GM23248 (cell line): ENCODE data around the gene FILIP1.

ENCODE experiments used
- EZH2 ChIP-seq: fragments of 200-600 bp; sonication (generic); IDR thresholded peaks from 2 replicates; pipeline ENCODE4 v1.6.1; 2018; ENCODE audit warnings: antibody characterized with exemption, mild to moderate bottlenecking; ENCODE audit not compliant: insufficient read depth, poor library complexity, severe bottlenecking
- EZH2phosphoT487 ChIP-seq: fragments of 200-600 bp; sonication (generic); IDR thresholded peaks from 2 replicates; pipeline ENCODE4 v1.6.1; 2018; ENCODE audit warnings: antibody characterized with exemption, moderate library complexity, mild to moderate bottlenecking, low read depth; ENCODE audit not compliant: insufficient read depth

DNA sequence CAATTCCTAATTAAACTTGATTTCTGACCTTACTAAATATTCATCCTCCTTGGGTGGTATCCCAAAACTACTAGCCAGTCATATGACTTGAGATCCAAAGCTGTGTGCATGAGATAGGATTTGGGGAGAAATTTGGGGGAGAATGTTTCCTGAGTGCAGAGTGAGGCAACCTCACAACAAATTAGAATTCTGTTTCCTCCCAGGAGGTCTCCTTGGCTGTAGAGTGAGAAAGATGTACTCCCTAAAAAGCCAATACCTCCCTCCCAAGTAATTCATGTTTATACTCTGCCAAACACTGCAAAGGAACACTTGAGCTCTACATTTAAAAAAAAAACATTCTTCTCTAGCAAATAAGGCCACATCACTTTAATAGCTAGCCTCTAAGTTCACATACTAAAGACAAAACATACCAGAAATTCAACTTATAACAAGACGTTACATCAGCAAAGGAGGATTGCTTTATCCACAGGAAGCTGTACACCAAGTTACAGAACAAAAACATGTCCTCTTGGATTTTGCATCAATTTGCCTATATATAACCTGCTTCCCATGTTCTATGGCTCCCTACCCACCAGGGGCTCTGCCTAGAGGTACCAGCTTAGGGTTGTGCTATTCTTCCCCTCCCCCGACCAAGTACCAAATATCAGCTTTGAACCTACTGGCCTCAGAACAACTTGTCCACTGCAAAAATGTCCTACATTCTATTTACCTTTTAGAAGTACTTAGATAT lies 193.6 kb downstream of the FILIP1 start:
- TF ChIP-seq EZH2: no peak
- TF ChIP-seq EZH2phosphoT487: no peak
